ENCODE data around the gene IQCH. TPM values are rescaled to one million over a fixed set of nuclear protein-coding genes. Genes with fewer than 3 reads are reported as not detected.
"Not testable (repeated sequence)": the region's sequence is repeated elsewhere in the genome, so short reads cannot be mapped to it uniquely, and the experiment has no call there.

Gene IQCH
- total RNA-seq, 4 donors from 2014 or later = 0.27 to 4.6 (median 1.1) TPM; not detected in 1

DNA sequence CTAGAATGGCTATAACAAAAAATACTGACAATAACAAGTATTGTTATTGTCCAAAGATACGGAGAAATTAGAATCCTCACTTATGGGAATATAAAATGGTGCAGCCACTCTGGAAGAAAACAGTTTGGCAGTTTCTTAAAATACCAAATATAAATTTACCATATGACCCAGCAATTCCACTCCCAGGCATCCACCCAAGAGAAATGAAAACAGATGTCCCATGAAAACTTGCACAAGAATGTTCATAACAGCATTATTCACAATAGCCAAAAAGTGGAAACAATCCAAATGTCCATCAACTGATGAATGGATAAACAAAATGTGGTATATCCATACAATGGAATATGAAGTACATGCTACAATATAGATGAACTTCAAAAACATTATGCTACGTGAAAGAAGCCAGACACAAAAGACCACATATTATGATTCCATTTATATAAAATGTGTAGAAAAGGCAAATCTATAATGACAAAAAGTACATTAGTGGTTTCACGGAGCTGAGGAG is 9.6 kb upstream of the IQCH start:
- no peak for ATAC-seq
- TF ChIP-seq CTCF (IDR thresholded peaks at IDR 0.05) = no peak
- no peak for TF ChIP-seq POLR2A (IDR thresholded peaks at IDR 0.05)
- TF ChIP-seq POLR2AphosphoS5 (IDR thresholded peaks at IDR 0.05) = no peak
- TF ChIP-seq EP300 (IDR thresholded peaks at IDR 0.05) = no peak
- no peaks in the 10 kb centered on the region for H3K27me3 ChIP-seq
- H3K4me3 ChIP-seq = no peak overlapping the region
- peaks cover 0 to 15% of the 10 kb centered on the region in 2 donors for H3K36me3 ChIP-seq
- H3K27ac ChIP-seq = no peak overlapping the region
- peaks cover 0 to 24% (median 6%) of the 10 kb centered on the region in 3 donors for H3K4me1 ChIP-seq
- no peaks in the 10 kb centered on the region for H3K9me3 ChIP-seq
- WGBS, 2 donors (ENCODE audit: low coverage in 1 of 2) = 81 to 82% methylated on average over 3 of the region's 3 CpGs

GRCh38 chr15:67246606-67247005 is 8.0 kb upstream of the IQCH start:
- not testable (repeated sequence) for ATAC-seq, H3K4me3 ChIP-seq, H3K9me3 ChIP-seq, H3K27me3 ChIP-seq, H3K27ac ChIP-seq
- WGBS, 2 donors (ENCODE audit: low coverage in 1 of 2) = 91 to 93% methylated on average over 4 to 5 of the region's 5 CpGs
- Histone ChIP-seq H3K36me3 (peaks cover 0 to 15% of the 10 kb centered on the region in 2 donors), H3K4me1 (peaks cover 0 to 11% (median 0%) of the 10 kb centered on the region in 3 donors)

- no peaks in the 10 kb centered on the region for H3K27me3 ChIP-seq
- H3K4me1 ChIP-seq = peaks cover 0 to 11% (median 6%) of the 10 kb centered on the region in 3 donors
- no peak overlapping the region for H3K4me3 ChIP-seq
- H3K9me3 ChIP-seq = no peaks in the 10 kb centered on the region
- H3K36me3 ChIP-seq = peaks cover 0 to 15% of the 10 kb centered on the region in 2 donors
- no peak for ATAC-seq
- H3K27ac ChIP-seq = no peak overlapping the region
- no peak for TF ChIP-seq CTCF (IDR thresholded peaks at IDR 0.05)
- no peak for TF ChIP-seq POLR2AphosphoS5 (IDR thresholded peaks at IDR 0.05)
Measured at GRCh38 chr15:67248011-67248505, 6.5 kb upstream of the IQCH start.

GRCh38 chr15:67249830-67250229 is 4.8 kb upstream of the IQCH start:
- Histone ChIP-seq H3K36me3 (peaks cover 0 to 15% of the 10 kb centered on the region in 2 donors), H3K27me3 (no peaks in the 10 kb centered on the region), H3K27ac (no peak overlapping the region), H3K9me3 (no peaks in the 10 kb centered on the region), H3K4me3 (no peak overlapping the region), H3K4me1 (peaks cover 0 to 17% (median 10%) of the 10 kb centered on the region in 3 donors)
- no peak for ATAC-seq
- TF ChIP-seq CTCF (IDR thresholded peaks at IDR 0.05) (no peak), EP300 (IDR thresholded peaks at IDR 0.05) (no peak), POLR2A (IDR thresholded peaks at IDR 0.05) (no peak)

GRCh38 chr15:67251318-67251717 is 3.3 kb upstream of the IQCH start:
- no peaks in the 10 kb centered on the region for H3K27me3 ChIP-seq
- ATAC-seq = no peak
- peaks cover 0 to 25% (median 10%) of the 10 kb centered on the region in 3 donors for H3K4me1 ChIP-seq
- H3K27ac ChIP-seq = no peak overlapping the region
- TF ChIP-seq CTCF (IDR thresholded peaks at IDR 0.05) (no peak), POLR2AphosphoS5 (IDR thresholded peaks at IDR 0.05) (no peak), POLR2A (IDR thresholded peaks at IDR 0.05) (no peak), EP300 (IDR thresholded peaks at IDR 0.05) (no peak)
- WGBS, 2 donors (ENCODE audit: low coverage in 1 of 2) = 87 to 97% methylated on average over 4 to 5 of the region's 5 CpGs
- no peaks in the 10 kb centered on the region for H3K9me3 ChIP-seq
- peaks cover 0 to 6% of the 10 kb centered on the region in 2 donors for H3K36me3 ChIP-seq
- H3K4me3 ChIP-seq = no peak overlapping the region
